ENCODE results near the gene ACOT7.

- TF ChIP-seq CTCF (IDR thresholded peaks at IDR 0.05) (no peak), FOXJ3 (CRISPR knock-in tag; IDR thresholded peaks at IDR 0.05; ENCODE audit: borderline replicate concordance) (no peak), MAX (CRISPR knock-in tag; IDR thresholded peaks at IDR 0.05) (no peak), CREB1 (CRISPR knock-in tag; IDR thresholded peaks at IDR 0.05) (no peak), NFYB (CRISPR knock-in tag; conservative IDR thresholded peaks at IDR 0.05; ENCODE audit: low read depth) (no peak)
Measured at GRCh38 chr1:6286266-6286665, 107.3 kb downstream of the ACOT7 start.
